Keratinocyte (primary cell): ENCODE results near the gene GREB1. TPM values are rescaled to one million over a fixed set of nuclear protein-coding genes. Genes with fewer than 3 reads are reported as not detected.

Experiments used
- DNase-seq: peaks from one replicate; pipeline ENCODE4 v3.0.0-alpha.2; 2011; ENCODE audit warnings: low read depth, missing footprints, low spot score
- FAIRE-seq: peaks from 2 replicates; lab custom pipeline; 2011; peaks lifted over from hg19 to GRCh38; lab: Jason Lieb, UNC
- H2AFZ ChIP-seq: 2 replicates; pipeline ENCODE4 v1.6.0; 2012; ENCODE audit warnings: low read length, control low read depth, inconsistent platforms; ENCODE audit not compliant: control insufficient read depth
- H3K27ac ChIP-seq: 2 replicates; pipeline ENCODE4 v1.5.1; 2011; ENCODE audit warnings: low read length; ENCODE audit not compliant: control insufficient read depth, insufficient read depth
- H3K27me3 ChIP-seq: 3 replicates; pipeline ENCODE4 v1.6.0; 2011; ENCODE audit warnings: low read length; ENCODE audit not compliant: control insufficient read depth, insufficient read depth; ENCODE audit errors: extremely low read depth
- H3K36me3 ChIP-seq, 2 experiments: 2 replicates in 1 of 2; 3 replicates in 1 of 2; pipeline ENCODE4 v1.5.1; 2011; ENCODE audit warnings: low read length in 2 of 2, mild to moderate bottlenecking in 1 of 2; ENCODE audit not compliant: control insufficient read depth in 2 of 2, insufficient read depth in 2 of 2; ENCODE audit errors: extremely low read depth in 1 of 2
- H3K4me1 ChIP-seq: 3 replicates; pipeline ENCODE4 v1.5.1; 2011; ENCODE audit warnings: low read length; ENCODE audit not compliant: control insufficient read depth, insufficient read depth; ENCODE audit errors: extremely low read depth
- H3K4me2 ChIP-seq: 3 replicates; pipeline ENCODE4 v1.6.0; 2011; ENCODE audit warnings: low read depth, low read length; ENCODE audit not compliant: control insufficient read depth, insufficient read depth; ENCODE audit errors: extremely low read depth
- H3K4me3 ChIP-seq, 3 experiments: fragments of 200-600 bp in 1 of 3; sonication (generic) in 1 of 3; 2 replicates in 2 of 3; 3 replicates in 1 of 3; pipeline ENCODE4 v1.5.1; 2011 to 2016; ENCODE audit warnings: low read length in 3 of 3, mild to moderate bottlenecking in 3 of 3, control low read depth in 2 of 3, inconsistent platforms in 1 of 3, low read depth in 1 of 3, mixed read lengths in 1 of 3, mixed run types in 1 of 3, moderate library complexity in 1 of 3; ENCODE audit not compliant: control insufficient read depth in 2 of 3, insufficient read depth in 2 of 3; ENCODE audit errors: extremely low read depth in 1 of 3
- H3K79me2 ChIP-seq: 2 replicates; pipeline ENCODE4 v1.6.0; 2012; ENCODE audit warnings: low read length; ENCODE audit not compliant: control insufficient read depth, insufficient read depth
- H3K9ac ChIP-seq: 3 replicates; pipeline ENCODE4 v1.6.0; 2011; ENCODE audit warnings: low read length; ENCODE audit not compliant: control insufficient read depth, insufficient read depth; ENCODE audit errors: extremely low read depth
- H3K9me1 ChIP-seq: 3 replicates; pipeline ENCODE4 v1.6.0; 2011; ENCODE audit warnings: low read length; ENCODE audit not compliant: control insufficient read depth, insufficient read depth; ENCODE audit errors: extremely low read depth
- H3K9me3 ChIP-seq: 2 replicates; pipeline ENCODE4 v1.5.1; 2012; ENCODE audit warnings: low read depth, low read length; ENCODE audit not compliant: control insufficient read depth
- H4K20me1 ChIP-seq: 3 replicates; pipeline ENCODE4 v1.6.0; 2011; ENCODE audit warnings: low read length; ENCODE audit not compliant: control insufficient read depth, insufficient read depth; ENCODE audit errors: extremely low read depth
- EZH2 ChIP-seq: IDR thresholded peaks from one replicate; pipeline ENCODE4 v1.6.1; 2012; ENCODE audit warnings: inconsistent platforms, mild to moderate bottlenecking, low read length, moderate library complexity
- dilution Hi-C: fragments of 300-500 bp; cut with MboI; formaldehyde crosslinking; loops from one replicate; pipeline ENCODE4 v1.7.0; 2020; ENCODE audit warnings: low sequenced_read_pairs; ENCODE audit not compliant: extremely low pct_ligation_motif_present
- polyA plus RNA-seq, 5 experiments: library from polyadenylated mRNA; depleted of rRNA in 3 of 5; stranded (reverse) in 3 of 5; stranded (forward) in 1 of 5; unstranded in 1 of 5; fragments of >200 nt; gene quantifications; 1 replicate in 1 of 5; 2 replicates in 3 of 5; 3 replicates in 1 of 5; pipeline versions ENCODE4 v1.2.1 to v1.2.3, GENCODE V29; 2011 to 2012; ENCODE audit warnings: missing spikeins in 2 of 5, low read depth in 1 of 5, low replicate concordance in 1 of 5
- TF ChIP-seq, protein P1 (sequence below), 3 experiments: IDR thresholded peaks in 1 of 3; conservative IDR thresholded peaks in 1 of 3; optimal IDR thresholded peaks in 1 of 3; 2 replicates in 2 of 3; 3 replicates in 1 of 3; pipeline versions ENCODE3 to v1.5.1; 2011; ENCODE audit warnings: low read length in 3 of 3, mild to moderate bottlenecking in 3 of 3, moderate library complexity in 2 of 3, control low read depth in 1 of 3, inconsistent platforms in 1 of 3; ENCODE audit not compliant: insufficient read depth in 2 of 3; ENCODE audit errors: extremely low read depth in 1 of 3

GREB1 gene
- polyA plus RNA-seq, 1 donor (not counting 4 experiments of a cell fraction or from before 2014, with no cell fraction given) = 0.13 TPM

DNA sequence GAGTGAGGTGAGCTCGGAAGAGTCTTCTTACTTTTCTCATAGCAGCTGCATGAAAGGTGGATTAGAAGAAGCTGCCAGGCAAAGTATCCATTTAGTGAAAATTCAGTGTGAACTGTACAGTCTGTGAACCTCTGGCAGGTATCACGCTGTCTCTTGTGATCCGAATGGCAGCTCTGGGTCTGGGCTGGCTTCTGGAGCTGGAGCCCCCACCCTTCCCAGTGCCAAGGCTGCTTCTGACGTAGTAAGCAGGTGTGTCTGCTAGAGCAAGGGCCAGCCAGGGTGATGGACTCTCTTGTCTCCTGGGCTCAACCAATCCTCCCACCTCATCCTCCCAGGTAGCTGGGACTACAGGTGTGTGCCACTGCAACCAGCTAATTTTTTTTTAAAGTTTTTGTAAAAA, 150.1 kb downstream of the GREB1 start:
- dilution Hi-C loops = loop anchor here (25.0 kb wide), 1 partner anchor 103 kb away; no protein-coding TSS in a partner anchor
- no peak for TF ChIP-seq EZH2
- TF ChIP-seq, protein P1, sequence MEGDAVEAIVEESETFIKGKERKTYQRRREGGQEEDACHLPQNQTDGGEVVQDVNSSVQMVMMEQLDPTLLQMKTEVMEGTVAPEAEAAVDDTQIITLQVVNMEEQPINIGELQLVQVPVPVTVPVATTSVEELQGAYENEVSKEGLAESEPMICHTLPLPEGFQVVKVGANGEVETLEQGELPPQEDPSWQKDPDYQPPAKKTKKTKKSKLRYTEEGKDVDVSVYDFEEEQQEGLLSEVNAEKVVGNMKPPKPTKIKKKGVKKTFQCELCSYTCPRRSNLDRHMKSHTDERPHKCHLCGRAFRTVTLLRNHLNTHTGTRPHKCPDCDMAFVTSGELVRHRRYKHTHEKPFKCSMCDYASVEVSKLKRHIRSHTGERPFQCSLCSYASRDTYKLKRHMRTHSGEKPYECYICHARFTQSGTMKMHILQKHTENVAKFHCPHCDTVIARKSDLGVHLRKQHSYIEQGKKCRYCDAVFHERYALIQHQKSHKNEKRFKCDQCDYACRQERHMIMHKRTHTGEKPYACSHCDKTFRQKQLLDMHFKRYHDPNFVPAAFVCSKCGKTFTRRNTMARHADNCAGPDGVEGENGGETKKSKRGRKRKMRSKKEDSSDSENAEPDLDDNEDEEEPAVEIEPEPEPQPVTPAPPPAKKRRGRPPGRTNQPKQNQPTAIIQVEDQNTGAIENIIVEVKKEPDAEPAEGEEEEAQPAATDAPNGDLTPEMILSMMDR (optimal IDR thresholded peaks at IDR 0.05 in 1 of 3, IDR thresholded peaks at IDR 0.05 in 1 of 3, conservative IDR thresholded peaks at IDR 0.05 in 1 of 3; ENCODE audit: extremely low read depth in 1 of 3, insufficient read depth in 2 of 3, low read length in 3 of 3) = no peak
- peaks cover 38% of the 10 kb centered on the region for H3K27me3 ChIP-seq
- DNase-seq = no peak
- no peak for FAIRE-seq
- H3K4me1 ChIP-seq = peaks cover 9% of the 10 kb centered on the region
- no peak overlapping the region for H2AFZ ChIP-seq
- H3K9ac ChIP-seq = no peak overlapping the region
- no peak overlapping the region for H3K4me3 ChIP-seq
- no peaks in the 10 kb centered on the region for H4K20me1 ChIP-seq
- H3K79me2 ChIP-seq = no peaks in the 10 kb centered on the region
- H3K9me3 ChIP-seq = no peaks in the 10 kb centered on the region
- no peak overlapping the region for H3K4me2 ChIP-seq
- no peak overlapping the region for H3K27ac ChIP-seq
- H3K9me1 ChIP-seq = no peaks in the 10 kb centered on the region
- H3K36me3 ChIP-seq = no peaks in the 10 kb centered on the region

- Histone ChIP-seq H3K4me3 (no peak overlapping the region), H3K79me2 (no peaks in the 10 kb centered on the region), H3K27me3 (peaks cover 27% of the 10 kb centered on the region), H3K4me1 (peaks cover 10% of the 10 kb centered on the region), H3K9me1 (no peaks in the 10 kb centered on the region), H3K4me2 (no peak overlapping the region), H3K27ac (no peak overlapping the region), H3K9me3 (no peaks in the 10 kb centered on the region), H3K36me3 (no peaks in the 10 kb centered on the region), H2AFZ (no peak overlapping the region), H3K9ac (no peak overlapping the region), H4K20me1 (no peaks in the 10 kb centered on the region)
- FAIRE-seq (no peak), DNase-seq (no peak)
- TF ChIP-seq, protein P1 (optimal IDR thresholded peaks at IDR 0.05 in 1 of 3, IDR thresholded peaks at IDR 0.05 in 1 of 3, conservative IDR thresholded peaks at IDR 0.05 in 1 of 3; ENCODE audit: extremely low read depth in 1 of 3, insufficient read depth in 2 of 3, low read length in 3 of 3) = no peak
- no peak for TF ChIP-seq EZH2
- dilution Hi-C loops = loop anchor here (25.0 kb wide), 1 partner anchor 102 kb away; no protein-coding TSS in a partner anchor
Observed at GRCh38 chr2:11684894-11685460, 151.1 kb downstream of the GREB1 start.
